Tibial artery (tissue), 4 donors: Measurements from ENCODE around the gene KAT6B.

Source experiments
- DNase-seq, 2 donors: peaks; one replicate each; pipeline ENCODE4 v3.0.0-alpha.2; 2019
- H3K27ac ChIP-seq, 2 donors: fragments of 200-600 bp; sonication (generic) in 1 of 2; 1 replicate in 1 of 2; 2 replicates in 1 of 2; pipeline ENCODE4 v1.5.1; 2018 to 2019; ENCODE audit warnings: mild to moderate bottlenecking in 1 of 2
- H3K27me3 ChIP-seq, 2 donors: fragments of 200-600 bp; sonication (generic) in 1 of 2; one replicate each; pipeline versions ENCODE4 v1.5.1 to v1.6.0; 2016 to 2019
- H3K36me3 ChIP-seq, 3 donors: fragments of 200-600 bp; sonication (generic) in 2 of 3; one replicate each; pipeline ENCODE4 v1.5.1; 2016 to 2019; ENCODE audit warnings: mild to moderate bottlenecking in 2 of 3
- H3K4me1 ChIP-seq, 4 donors: fragments of 200-600 bp; sonication (generic) in 2 of 4; 1 replicate in 3 of 4; 2 replicates in 1 of 4; pipeline ENCODE4 v1.5.1; 2016 to 2019
- H3K4me3 ChIP-seq, 2 donors: fragments of 200-600 bp; sonication (generic) in 1 of 2; 1 replicate in 1 of 2; 2 replicates in 1 of 2; pipeline ENCODE4 v1.5.1; 2018 to 2019; ENCODE audit warnings: mild to moderate bottlenecking in 2 of 2
- H3K9me3 ChIP-seq, 3 donors: fragments of 200-600 bp; sonication (generic) in 1 of 3; one replicate each; pipeline ENCODE4 v1.5.1; 2016 to 2019
- CTCF ChIP-seq, 2 experiments: fragments of 200-600 bp in 1 of 2; fragments of 450-650 bp in 1 of 2; IDR thresholded peaks; one replicate each; pipeline ENCODE4 v1.5.1; 2017 to 2019; ENCODE audit warnings: antibody characterized with exemption in 2 of 2, mild to moderate bottlenecking in 1 of 2, moderate library complexity in 1 of 2
- intact Hi-C: fragments of 100-400 bp; cut with DNase I; formaldehyde crosslinking; loops from one replicate; pipeline ENCODE4 v1.15.0; 2023; ENCODE audit warnings: low total_unique reads

KAT6B gene

GRCh38 chr10:75019370-75019769 is 193.0 kb downstream of the KAT6B start:
- no peak for DNase-seq
- intact Hi-C loops, result no loop called here
- no peak overlapping the region for H3K4me3 ChIP-seq
- H3K27me3 ChIP-seq, result no peaks in the 10 kb centered on the region
- H3K36me3 ChIP-seq, result peaks cover 18 to 51% (median 40%) of the 10 kb centered on the region in 3 donors
- no peak overlapping the region for H3K27ac ChIP-seq
- peak; percentile 18 to 24 for TF ChIP-seq CTCF (IDR thresholded peaks at IDR 0.05)
- H3K9me3 ChIP-seq, result no peaks in the 10 kb centered on the region
- H3K4me1 ChIP-seq, result no peaks in the 10 kb centered on the region

GRCh38 chr10:75020168-75020567 is 193.8 kb downstream of the KAT6B start:
- Histone ChIP-seq H3K27me3 (no peaks in the 10 kb centered on the region), H3K36me3 (peaks cover 26 to 58% (median 48%) of the 10 kb centered on the region in 3 donors), H3K4me3 (no peak overlapping the region), H3K4me1 (no peaks in the 10 kb centered on the region), H3K9me3 (no peaks in the 10 kb centered on the region), H3K27ac (no peak overlapping the region)
- DNase-seq, result no peak
- intact Hi-C loops, result loop anchor here (5.0 kb wide), 1 partner anchor 753 kb away; no protein-coding TSS in a partner anchor
- no peak for TF ChIP-seq CTCF (IDR thresholded peaks at IDR 0.05)

- Histone ChIP-seq H3K4me3 (no peak overlapping the region), H3K27me3 (no peaks in the 10 kb centered on the region), H3K4me1 (no peaks in the 10 kb centered on the region), H3K9me3 (no peaks in the 10 kb centered on the region), H3K27ac (no peak overlapping the region), H3K36me3 (peaks cover 40 to 70% (median 61%) of the 10 kb centered on the region in 3 donors)
- intact Hi-C loops, result loop anchor here (5.0 kb wide), 1 partner anchor 754 kb away; no protein-coding TSS in a partner anchor
- no peak for TF ChIP-seq CTCF (IDR thresholded peaks at IDR 0.05)
- no peak for DNase-seq
Observed at GRCh38 chr10:75021379-75022249, 195.2 kb downstream of the KAT6B start.

GRCh38 chr10:75023074-75023473 is 196.7 kb downstream of the KAT6B start:
- Histone ChIP-seq H3K4me1 (no peaks in the 10 kb centered on the region), H3K4me3 (no peak overlapping the region), H3K27me3 (no peaks in the 10 kb centered on the region), H3K9me3 (no peaks in the 10 kb centered on the region), H3K36me3 (peaks cover 42 to 77% (median 65%) of the 10 kb centered on the region in 3 donors), H3K27ac (no peak overlapping the region)
- no peak for TF ChIP-seq CTCF (IDR thresholded peaks at IDR 0.05)
- intact Hi-C loops, result loop anchor here (5.0 kb wide), 1 partner anchor 756 kb away; no protein-coding TSS in a partner anchor
- DNase-seq, result no peak

GRCh38 chr10:75024971-75025523 is 198.6 kb downstream of the KAT6B start:
- Histone ChIP-seq H3K36me3 (peaks cover 60 to 91% (median 74%) of the 10 kb centered on the region in 3 donors), H3K9me3 (no peaks in the 10 kb centered on the region), H3K27me3 (no peaks in the 10 kb centered on the region), H3K27ac (no peak overlapping the region), H3K4me3 (no peak overlapping the region), H3K4me1 (no peaks in the 10 kb centered on the region)
- intact Hi-C loops, result loop anchor here (5.0 kb wide), 1 partner anchor 758 kb away; no protein-coding TSS in a partner anchor
- no peak for TF ChIP-seq CTCF (IDR thresholded peaks at IDR 0.05)
- no peak for DNase-seq
